Omental fat pad (tissue), 4 donors: ENCODE data around the gene PRMT3. TPM values are rescaled to one million over a fixed set of nuclear protein-coding genes. Genes with fewer than 3 reads are reported as not detected.
"Not testable (repeated sequence)": the region's sequence is repeated elsewhere in the genome, so short reads cannot be mapped to it uniquely, and the experiment has no call there.

Experiments
- ATAC-seq: fragments of 150-250 bp; one replicate; pipeline ENCODE4 v1.9.1; 2016; ENCODE audit warnings: mild to moderate bottlenecking, moderate library complexity; ENCODE audit not compliant: low FRiP score
- DNase-seq: peaks from one replicate; pipeline ENCODE4 v3.0.0-alpha.2; 2019; ENCODE audit warnings: low spot score
- CTCF ChIP-seq, 3 donors: fragments of 450-650 bp; IDR thresholded peaks; one replicate each; pipeline ENCODE4 v1.5.1; 2016 to 2017; ENCODE audit warnings: antibody characterized with exemption in 3 of 3, mild to moderate bottlenecking in 3 of 3, moderate library complexity in 2 of 3
- total RNA-seq, 4 donors: library from RNA; depleted of rRNA; stranded (reverse); fragments of >200 nt; gene quantifications; one replicate each; pipeline ENCODE4 v1.1.0, GENCODE V29; 2016

Gene PRMT3
- total RNA-seq, 4 donors from 2014 or later: 13.8 to 21.0 (median 16.0) TPM

DNA sequence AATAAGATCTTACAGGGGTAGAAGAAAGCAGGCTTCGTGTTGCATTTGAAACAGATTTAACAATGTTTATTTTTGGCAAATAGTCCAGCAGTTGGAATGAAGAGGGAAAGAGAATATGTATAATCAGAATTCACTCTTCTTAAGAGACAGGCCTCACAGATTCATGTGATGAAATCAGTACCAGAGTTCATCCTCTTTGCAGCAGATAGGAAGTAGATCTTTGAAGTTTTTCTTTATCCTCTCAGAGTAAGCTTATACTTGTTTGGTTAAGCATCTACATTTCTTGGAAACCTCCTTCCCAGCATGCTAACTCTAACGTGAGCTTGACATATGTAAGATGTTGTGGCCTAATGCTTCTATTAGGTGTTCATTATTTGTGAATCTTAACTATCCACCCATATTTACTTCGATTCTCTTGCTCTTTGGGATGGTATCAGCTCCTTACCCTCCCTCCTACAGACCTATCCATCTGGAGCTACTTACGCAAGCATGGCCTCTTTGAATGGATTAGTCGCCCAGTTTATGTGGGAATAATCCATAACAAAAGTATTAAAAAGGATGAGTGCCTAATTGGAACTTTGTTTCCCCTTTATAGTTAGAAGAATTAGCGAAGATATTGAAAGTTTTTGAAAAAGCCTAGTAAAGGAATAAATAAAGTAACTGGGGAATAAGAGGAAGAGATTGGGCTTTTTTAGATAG is 80.1 kb downstream of the PRMT3 start:
- ATAC-seq: no peak
- DNase-seq: no peak
- no peak for TF ChIP-seq CTCF (IDR thresholded peaks at IDR 0.05)

GRCh38 chr11:20470348-20470747 is 82.8 kb downstream of the PRMT3 start:
- ATAC-seq: no peak
- TF ChIP-seq CTCF (IDR thresholded peaks at IDR 0.05): no peak
- DNase-seq: no peak

DNA sequence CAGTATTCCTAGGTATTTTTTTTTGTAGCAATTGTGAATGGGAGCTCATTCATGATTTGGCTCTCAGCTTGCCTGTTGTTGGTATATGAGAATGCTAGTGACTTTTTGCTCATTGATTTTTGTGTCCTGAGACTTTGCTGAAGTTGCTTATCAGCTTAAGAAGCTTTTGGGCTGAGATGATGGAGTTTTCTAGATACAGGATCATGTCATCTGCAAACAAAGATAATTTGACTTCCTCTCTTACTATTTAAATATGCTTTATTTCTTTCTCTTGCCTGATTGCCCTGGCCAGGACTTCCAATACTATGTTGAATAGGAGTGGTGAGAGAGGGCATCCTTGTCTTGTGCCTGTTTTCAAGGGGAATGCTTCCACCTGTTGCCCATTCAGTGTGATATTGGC is 84.4 kb downstream of the PRMT3 start:
- DNase-seq, ATAC-seq: not testable (repeated sequence)

DNA sequence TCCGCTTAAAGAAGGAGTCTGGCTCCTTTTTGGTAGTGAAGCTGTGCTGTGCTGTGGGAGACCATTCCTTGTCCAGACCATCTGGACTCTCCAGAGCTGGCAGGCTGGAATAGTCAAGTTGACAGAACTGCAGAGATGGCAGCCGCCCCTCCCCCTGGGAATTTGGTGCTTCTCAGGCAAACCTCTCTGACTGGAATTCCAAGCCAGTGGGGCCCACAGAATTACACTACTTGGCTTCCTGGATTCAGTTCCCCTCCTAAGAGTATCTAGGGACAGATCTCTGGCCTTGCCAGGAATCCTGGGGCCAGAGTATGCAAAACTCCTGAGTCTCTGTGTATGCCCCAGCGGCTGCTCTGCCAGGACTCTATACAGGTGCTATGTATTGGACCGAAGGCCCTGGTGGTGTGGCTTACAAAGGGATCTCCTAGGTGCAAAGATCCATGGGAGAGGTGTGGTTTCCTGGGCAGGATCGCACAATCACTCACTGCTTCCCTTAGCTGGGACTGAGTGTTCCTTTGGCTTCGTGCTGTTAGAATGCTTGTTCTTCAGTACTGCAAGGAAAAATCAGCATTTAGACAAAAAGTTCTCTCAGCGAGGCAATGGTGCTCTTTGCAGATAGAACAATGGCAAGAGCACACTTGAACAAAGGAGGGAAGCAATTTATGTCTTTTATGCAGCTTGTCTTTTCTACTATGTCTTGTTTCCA is 86.8 kb downstream of the PRMT3 start:
- no peak for DNase-seq
- ATAC-seq: no peak
- no peak for TF ChIP-seq CTCF (IDR thresholded peaks at IDR 0.05)

DNA sequence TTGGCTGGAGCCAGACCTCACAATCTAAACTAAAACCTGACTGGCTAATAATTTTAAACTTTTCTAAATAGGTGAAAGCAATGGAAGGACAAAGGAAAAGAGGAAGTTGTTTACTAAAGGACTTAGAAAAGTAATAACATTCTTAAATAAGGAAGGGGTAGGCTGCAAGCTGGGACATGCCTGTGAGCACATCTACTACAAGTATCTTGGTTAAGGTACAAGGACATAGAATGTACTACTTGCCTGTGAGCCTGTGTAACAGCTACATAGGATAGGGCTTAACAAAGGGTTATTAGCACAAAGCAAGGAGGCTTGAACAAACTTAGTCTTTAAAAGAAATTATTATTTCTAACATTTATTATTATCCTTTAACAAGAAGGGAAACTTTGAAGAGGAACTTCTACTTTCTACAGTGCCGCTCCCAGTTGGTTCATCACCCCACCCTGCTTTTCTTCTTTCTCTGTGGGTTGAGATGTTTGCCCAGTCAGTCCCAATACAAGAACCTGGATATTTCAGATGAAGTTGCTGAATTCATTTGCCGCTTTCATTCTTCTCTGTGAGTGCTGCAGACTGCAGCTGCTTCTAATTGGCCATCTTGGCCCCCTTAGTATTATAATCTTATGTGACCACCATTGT is 87.5 kb downstream of the PRMT3 start:
- ATAC-seq (no peak), DNase-seq (no peak)
- no peak for TF ChIP-seq CTCF (IDR thresholded peaks at IDR 0.05)

GRCh38 chr11:20477418-20478090 is 90.0 kb downstream of the PRMT3 start:
- TF ChIP-seq CTCF (IDR thresholded peaks at IDR 0.05): no peak
- DNase-seq (no peak), ATAC-seq (no peak)

- ATAC-seq: no peak
- DNase-seq: no peak
- no peak for TF ChIP-seq CTCF (IDR thresholded peaks at IDR 0.05)
These were observed 92.0 kb downstream of the PRMT3 start for GRCh38 chr11:20479513-20479912.
